Right lobe of liver (tissue), 6 donors: ENCODE measurements around the gene SNX10. TPM values are rescaled to one million over a fixed set of nuclear protein-coding genes. Genes with fewer than 3 reads are reported as not detected.

ENCODE experiments used
- ATAC-seq, 4 donors: fragments of 200-7000 bp; cut with Tn5 transposase; one replicate each; pipeline ENCODE4 v1.9.1; 2020; ENCODE audit warnings: mild to moderate bottlenecking in 4 of 4, moderate library complexity in 4 of 4
- DNase-seq, 3 donors: peaks; one replicate each; pipeline ENCODE4 v3.0.0-alpha.2; 2020
- H3K27ac ChIP-seq, 3 donors: fragments of 200-600 bp; one replicate each; pipeline ENCODE4 v1.8.0; 2022
- H3K27me3 ChIP-seq, 2 donors: fragments of 200-600 bp; one replicate each; pipeline ENCODE4 v1.8.0; 2022
- H3K36me3 ChIP-seq, 4 donors: fragments of 200-600 bp; sonication (generic) in 1 of 4; one replicate each; pipeline versions ENCODE4 v1.5.1 to v1.8.0; 2017 to 2022; ENCODE audit warnings: control low read depth in 1 of 4
- H3K4me1 ChIP-seq, 4 donors: fragments of 200-600 bp; sonication (generic) in 1 of 4; one replicate each; pipeline versions ENCODE4 v1.5.1 to v1.8.0; 2017 to 2022; ENCODE audit warnings: control low read depth in 1 of 4
- H3K4me3 ChIP-seq, 3 donors: fragments of 200-600 bp; one replicate each; pipeline ENCODE4 v1.8.0; 2022
- H3K9me3 ChIP-seq, 4 donors: fragments of 200-600 bp; sonication (generic) in 1 of 4; one replicate each; pipeline versions ENCODE4 v1.5.1 to v1.8.0; 2017 to 2022; ENCODE audit warnings: control low read depth in 1 of 4
- POLR2A ChIP-seq: fragments of 450-650 bp; IDR thresholded peaks from one replicate; pipeline ENCODE4 v1.6.1; 2017; ENCODE audit warnings: antibody characterized with exemption, mild to moderate bottlenecking
- WGBS: methylation state at CpG from one replicate; pipeline ENCODE4 v1.1.6; 2018; ENCODE audit warnings: low coverage, low lambda C conversion rate; ENCODE audit not compliant: insufficient coverage; ENCODE audit errors: missing lambda C conversion rate; 5-methylcytosine and 5-hydroxymethylcytosine counted together
- intact Hi-C, 2 donors: fragments of 100-400 bp; cut with DNase I; formaldehyde crosslinking; loops; one replicate each; pipeline versions ENCODE4 v1.11.2 to v1.14.1; 2022
- total RNA-seq, 6 experiments: library from RNA; depleted of rRNA in 2 of 6; stranded (reverse); fragments of >200 nt in 2 of 6; fragmentation: NEBNext Ultra II Directional in 3 of 6; extraction: Animal tissue kit (Norgen Biotek cat#: 25700) in 3 of 6; gene quantifications; one replicate each; pipeline versions ENCODE4 v1.1.0 to v1.2.4, GENCODE V29; 2016 to 2023
- TF ChIP-seq, protein P1 (sequence below), 4 donors: fragments of 200-600 bp in 3 of 4; fragments of 450-650 bp in 1 of 4; IDR thresholded peaks; one replicate each; pipeline versions ENCODE4 v1.5.1 to v1.8.0; 2016 to 2022; ENCODE audit warnings: antibody characterized with exemption in 4 of 4, mild to moderate bottlenecking in 2 of 4
- donor health status: DM: no; HTN: yes; CAD: no.
- donor health status: DM: no; HTN: no; CAD: no.
- donor health status: DM: no; HTN: no; CAD: no.
- donor health status: DM: no; HTN: yes; CAD: no.
- donor health status: DM: no; HTN: yes; CAD: no.

Gene SNX10
- total RNA-seq, 6 experiments from 2014 or later = 10.1 to 59.0 (median 37.7) TPM

DNA sequence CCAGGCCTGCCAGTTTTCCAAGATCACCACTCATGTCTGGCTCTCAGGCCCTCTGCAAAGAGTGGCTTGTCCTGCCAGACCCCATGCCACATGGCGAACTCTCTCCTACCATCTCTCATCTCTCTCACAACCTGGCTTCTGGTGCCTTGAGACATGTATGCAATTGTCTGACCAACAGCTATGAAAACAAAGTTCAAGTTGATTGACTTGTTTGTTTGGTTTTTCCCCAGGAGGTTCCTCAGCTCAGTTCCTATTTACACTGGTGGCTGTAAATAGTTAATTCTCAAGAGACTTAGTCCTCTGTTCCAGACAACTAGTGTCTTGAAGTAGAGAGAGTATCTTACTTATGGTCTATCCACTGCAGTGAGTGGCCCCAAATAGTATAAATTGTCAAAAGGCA lies 131.8 kb downstream of the SNX10 start:
- 80% methylated on average over 1 of the region's 1 CpG for WGBS
- no peak overlapping the region for H3K4me3 ChIP-seq
- no peak overlapping the region for H3K27ac ChIP-seq
- no peaks in the 10 kb centered on the region for H3K9me3 ChIP-seq
- H3K27me3 ChIP-seq = no peaks in the 10 kb centered on the region
- no peaks in the 10 kb centered on the region for H3K4me1 ChIP-seq
- no peak for TF ChIP-seq POLR2A
- TF ChIP-seq, protein P1, sequence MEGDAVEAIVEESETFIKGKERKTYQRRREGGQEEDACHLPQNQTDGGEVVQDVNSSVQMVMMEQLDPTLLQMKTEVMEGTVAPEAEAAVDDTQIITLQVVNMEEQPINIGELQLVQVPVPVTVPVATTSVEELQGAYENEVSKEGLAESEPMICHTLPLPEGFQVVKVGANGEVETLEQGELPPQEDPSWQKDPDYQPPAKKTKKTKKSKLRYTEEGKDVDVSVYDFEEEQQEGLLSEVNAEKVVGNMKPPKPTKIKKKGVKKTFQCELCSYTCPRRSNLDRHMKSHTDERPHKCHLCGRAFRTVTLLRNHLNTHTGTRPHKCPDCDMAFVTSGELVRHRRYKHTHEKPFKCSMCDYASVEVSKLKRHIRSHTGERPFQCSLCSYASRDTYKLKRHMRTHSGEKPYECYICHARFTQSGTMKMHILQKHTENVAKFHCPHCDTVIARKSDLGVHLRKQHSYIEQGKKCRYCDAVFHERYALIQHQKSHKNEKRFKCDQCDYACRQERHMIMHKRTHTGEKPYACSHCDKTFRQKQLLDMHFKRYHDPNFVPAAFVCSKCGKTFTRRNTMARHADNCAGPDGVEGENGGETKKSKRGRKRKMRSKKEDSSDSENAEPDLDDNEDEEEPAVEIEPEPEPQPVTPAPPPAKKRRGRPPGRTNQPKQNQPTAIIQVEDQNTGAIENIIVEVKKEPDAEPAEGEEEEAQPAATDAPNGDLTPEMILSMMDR (IDR thresholded peaks at IDR 0.05) = no peak
- DNase-seq (no peak), ATAC-seq (no peak)
- intact Hi-C loops = no loop called here
- no peaks in the 10 kb centered on the region for H3K36me3 ChIP-seq

Other genes with a start within 250 kb of the SNX10 start
- gene NFE2L3, start 139.7 kb upstream of the SNX10 start, total RNA-seq = 1 to 10 TPM in 2 of 6 experiments, under 1 TPM in 4; 0.13 to 2.0 (median 0.54) TPM
- 100 to 1,000 TPM in 4 of 6 experiments, 10 to 100 TPM in 2; 93.5 to 252 (median 165) TPM for gene HNRNPA2B1, start 91.1 kb upstream of the SNX10 start, total RNA-seq
- 10 to 100 TPM; 26.4 to 42.1 (median 40.5) TPM for gene CBX3, start 90.1 kb upstream of the SNX10 start, total RNA-seq